Cardiac ventricle fibroblast (primary cell): ENCODE measurements around the gene SRP14. TPM values are rescaled to one million over a fixed set of nuclear protein-coding genes. Genes with fewer than 3 reads are reported as not detected.

Source experiments
- total RNA-seq: library from RNA; depleted of rRNA; stranded (reverse); fragments of >200 nt; gene quantifications from 2 replicates; pipeline ENCODE4 v1.2.3, GENCODE V29; 2015

Gene SRP14
- total RNA-seq: 302 TPM in 2 replicates

GRCh38 chr15:40038638-40039543 is at the start of gene SRP14:
SRP14 (minus strand) TSS chr15:40039181; CDS start chr15:40039116, 65 bp downstream.

Other genes with a start within 250 kb of the SRP14 start
- 38.0 and 40.3 TPM in 2 replicates for gene GPR176, start 118.9 kb downstream of the SRP14 start, total RNA-seq
- gene EIF2AK4, start 105.1 kb downstream of the SRP14 start, total RNA-seq: 42.6 and 50.9 TPM in 2 replicates
- 2.1 and 2.3 TPM in 2 replicates for gene BMF, start 69.7 kb upstream of the SRP14 start, total RNA-seq
- 0.81 and 1.6 TPM in 2 replicates for gene BUB1B, start 121.9 kb upstream of the SRP14 start, total RNA-seq
- not detected in 2 replicates for gene PAK6, start 199.9 kb upstream of the SRP14 start, total RNA-seq
- gene ANKRD63, start 243.9 kb upstream of the SRP14 start, total RNA-seq: not detected in 2 replicates